ENCODE results near the gene HBM. TPM values are rescaled to one million over a fixed set of nuclear protein-coding genes. Genes with fewer than 3 reads are reported as not detected.
"Not testable (repeated sequence)": the region's sequence is repeated elsewhere in the genome, so short reads cannot be mapped to it uniquely, and the experiment has no call there.

The HBM gene
- total RNA-seq, 1 donor from 2014 or later = not detected

DNA sequence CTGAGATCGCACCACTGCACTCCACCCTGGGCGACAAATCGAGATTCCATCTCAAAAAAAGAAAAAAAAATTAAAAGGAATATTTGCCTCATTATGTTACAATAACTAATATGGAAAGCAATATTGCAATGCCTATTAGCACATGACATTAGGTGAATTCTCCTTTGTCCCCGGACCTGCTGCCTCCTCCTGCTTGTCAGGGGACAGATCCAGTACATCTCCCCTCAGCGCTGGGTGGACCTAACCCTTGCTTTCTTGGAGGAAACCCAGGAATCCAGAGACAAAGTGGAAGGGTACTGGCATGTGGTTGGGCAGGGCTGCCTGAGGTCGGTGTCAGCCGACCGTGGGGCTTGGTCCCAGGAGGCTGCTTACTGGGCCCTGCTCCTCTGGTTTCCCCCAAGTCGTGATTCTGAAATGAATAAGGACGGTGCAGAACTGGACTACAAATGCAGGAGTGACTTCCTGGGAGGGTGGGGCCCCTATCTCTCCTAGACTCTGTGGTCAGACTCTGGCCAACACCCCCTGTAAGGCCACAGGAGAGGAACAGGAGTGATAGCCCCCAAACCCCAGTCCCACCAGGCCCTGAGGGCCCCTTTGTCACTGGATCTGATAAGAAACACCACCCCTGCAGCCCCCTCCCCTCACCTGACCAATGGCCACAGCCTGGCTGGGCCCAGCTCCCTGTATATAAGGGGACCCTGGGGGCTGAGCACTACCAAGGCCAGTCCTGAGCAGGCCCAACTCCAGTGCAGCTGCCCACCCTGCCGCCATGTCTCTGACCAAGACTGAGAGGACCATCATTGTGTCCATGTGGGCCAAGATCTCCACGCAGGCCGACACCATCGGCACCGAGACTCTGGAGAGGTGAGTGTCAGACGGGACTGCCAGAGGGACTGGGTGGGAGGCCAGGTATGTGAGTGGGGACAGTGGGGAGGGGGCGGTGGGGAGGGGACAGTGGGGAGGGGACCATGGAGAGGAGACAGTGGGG lies 13.3 kb upstream of the HBM start, which contains the start of gene HBZ:
TSS of gene HBZ (plus strand) at position 504 of the 988 bp plus-strand sequence. CDS start at position 770, 266 bp downstream.
- Mint-ChIP-seq H3K27me3 (ENCODE audit: insufficient read depth, low read depth) (peaks cover 55% of the 10 kb centered on the region), H3K36me3 (peaks cover 2% of the 10 kb centered on the region), H3K4me3 (peak within 1 kb of the TSS; percentile 59), H3K4me1 (peaks cover 9% of the 10 kb centered on the region), H3K27ac (no peak within 1 kb of the TSS), H3K9me3 (peaks cover 5% of the 10 kb centered on the region)
- TF ChIP-seq EZH2phosphoT487 (IDR thresholded peaks at IDR 0.05) = no peak
- TF ChIP-seq, protein P1, sequence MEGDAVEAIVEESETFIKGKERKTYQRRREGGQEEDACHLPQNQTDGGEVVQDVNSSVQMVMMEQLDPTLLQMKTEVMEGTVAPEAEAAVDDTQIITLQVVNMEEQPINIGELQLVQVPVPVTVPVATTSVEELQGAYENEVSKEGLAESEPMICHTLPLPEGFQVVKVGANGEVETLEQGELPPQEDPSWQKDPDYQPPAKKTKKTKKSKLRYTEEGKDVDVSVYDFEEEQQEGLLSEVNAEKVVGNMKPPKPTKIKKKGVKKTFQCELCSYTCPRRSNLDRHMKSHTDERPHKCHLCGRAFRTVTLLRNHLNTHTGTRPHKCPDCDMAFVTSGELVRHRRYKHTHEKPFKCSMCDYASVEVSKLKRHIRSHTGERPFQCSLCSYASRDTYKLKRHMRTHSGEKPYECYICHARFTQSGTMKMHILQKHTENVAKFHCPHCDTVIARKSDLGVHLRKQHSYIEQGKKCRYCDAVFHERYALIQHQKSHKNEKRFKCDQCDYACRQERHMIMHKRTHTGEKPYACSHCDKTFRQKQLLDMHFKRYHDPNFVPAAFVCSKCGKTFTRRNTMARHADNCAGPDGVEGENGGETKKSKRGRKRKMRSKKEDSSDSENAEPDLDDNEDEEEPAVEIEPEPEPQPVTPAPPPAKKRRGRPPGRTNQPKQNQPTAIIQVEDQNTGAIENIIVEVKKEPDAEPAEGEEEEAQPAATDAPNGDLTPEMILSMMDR (IDR thresholded peaks at IDR 0.05) = no peak
- TF ChIP-seq EZH2 (IDR thresholded peaks at IDR 0.05) = no peak
- Histone ChIP-seq H3K4me3 (no peak within 1 kb of the TSS), H2AFZ (replicated peaks) (no peak within 1 kb of the TSS), H3K9ac (no peak within 1 kb of the TSS), H3K36me3 (no peaks in the 10 kb centered on the region), H3K79me2 (ENCODE audit: low read depth) (no peaks in the 10 kb centered on the region), H3K27ac (no peak within 1 kb of the TSS), H3K9me3 (ENCODE audit: low read depth) (no peaks in the 10 kb centered on the region), H4K20me1 (ENCODE audit: low read depth) (no peaks in the 10 kb centered on the region), H3K27me3 (peaks cover 90% of the 10 kb centered on the region), H3K4me2 (no peak within 1 kb of the TSS), H3F3A (ENCODE audit: low read depth) (peaks cover 11% of the 10 kb centered on the region), H3K4me1 (peaks cover 7% of the 10 kb centered on the region)
- DNase-seq (ENCODE audit: low spot score) = no peak

GRCh38 chr16:153129-153521 lies 12.7 kb upstream of the HBM start:
- H3K4me1 ChIP-seq; H3K9ac ChIP-seq; H3K79me2 ChIP-seq (ENCODE audit: low read depth); H3K4me3 ChIP-seq; H3K27ac ChIP-seq; H3K9me3 Mint-ChIP-seq; H3K36me3 ChIP-seq; H3K4me1 Mint-ChIP-seq; H2AFZ ChIP-seq (replicated peaks); H3K36me3 Mint-ChIP-seq; DNase-seq (ENCODE audit: low spot score); H3K9me3 ChIP-seq (ENCODE audit: low read depth); H4K20me1 ChIP-seq (ENCODE audit: low read depth); H3K4me2 ChIP-seq; H3K27ac Mint-ChIP-seq: not testable (repeated sequence)
- peaks cover 60% of the 10 kb centered on the region for H3K27me3 Mint-ChIP-seq (ENCODE audit: insufficient read depth, low read depth)
- peak overlapping the region; percentile 59 for H3K4me3 Mint-ChIP-seq
- H3K27me3 ChIP-seq = peaks cover 91% of the 10 kb centered on the region
- H3F3A ChIP-seq (ENCODE audit: low read depth) = peaks cover 11% of the 10 kb centered on the region

- not testable (repeated sequence) for H3K4me1 ChIP-seq; H3K36me3 Mint-ChIP-seq; H4K20me1 ChIP-seq (ENCODE audit: low read depth); H3K27ac Mint-ChIP-seq; H3K4me1 Mint-ChIP-seq; H3K4me3 Mint-ChIP-seq; H3K9ac ChIP-seq; H3K27ac ChIP-seq; H3K4me2 ChIP-seq; H2AFZ ChIP-seq (replicated peaks); H3K9me3 Mint-ChIP-seq; H3K9me3 ChIP-seq (ENCODE audit: low read depth); H3K4me3 ChIP-seq; H3K79me2 ChIP-seq (ENCODE audit: low read depth); H3K36me3 ChIP-seq; DNase-seq (ENCODE audit: low spot score)
- peaks cover 11% of the 10 kb centered on the region for H3F3A ChIP-seq (ENCODE audit: low read depth)
- H3K27me3 Mint-ChIP-seq (ENCODE audit: insufficient read depth, low read depth) = peaks cover 59% of the 10 kb centered on the region
- peaks cover 91% of the 10 kb centered on the region for H3K27me3 ChIP-seq
Observed at GRCh38 chr16:153550-154216, 12.1 kb upstream of the HBM start.

- Histone ChIP-seq H4K20me1 (ENCODE audit: low read depth) (no peaks in the 10 kb centered on the region), H3K4me2 (peak overlapping the region; percentile 90), H3K9me3 (ENCODE audit: low read depth) (no peaks in the 10 kb centered on the region), H3K27me3 (peaks cover 91% of the 10 kb centered on the region), H3K79me2 (ENCODE audit: low read depth) (no peaks in the 10 kb centered on the region), H3K27ac (no peak overlapping the region), H3K4me3 (peak overlapping the region; percentile 57), H3K36me3 (no peaks in the 10 kb centered on the region), H3K9ac (no peak overlapping the region), H3K4me1 (peaks cover 7% of the 10 kb centered on the region), H3F3A (ENCODE audit: low read depth) (peaks cover 11% of the 10 kb centered on the region), H2AFZ (replicated peaks) (peak overlapping the region; percentile 94)
- TF ChIP-seq EZH2phosphoT487 (IDR thresholded peaks at IDR 0.05) (peak; percentile 66), EZH2 (IDR thresholded peaks at IDR 0.05) (peak; percentile 78)
- TF ChIP-seq, protein P1 (IDR thresholded peaks at IDR 0.05) = no peak
- peak; percentile 71 for DNase-seq (ENCODE audit: low spot score)
- peak overlapping the region; percentile 48 for H3K27ac Mint-ChIP-seq
- peak overlapping the region; percentile 86 for H3K4me3 Mint-ChIP-seq
- peaks cover 6% of the 10 kb centered on the region for H3K9me3 Mint-ChIP-seq
- peaks cover 2% of the 10 kb centered on the region for H3K36me3 Mint-ChIP-seq
- peaks cover 55% of the 10 kb centered on the region for H3K27me3 Mint-ChIP-seq (ENCODE audit: insufficient read depth, low read depth)
- H3K4me1 Mint-ChIP-seq = peaks cover 7% of the 10 kb centered on the region
Observed at GRCh38 chr16:154217-155030, 11.4 kb upstream of the HBM start.
